HL-60/S4 treated with retinoic acid at 250 ng/mL for 4 days and 3 days (cell line): ENCODE measurements around the gene ALPP.

Source experiments
- in situ Hi-C: fragments of 300-500 bp; cut with MboI; formaldehyde crosslinking; loops from 2 replicates; pipeline ENCODE4 v1.7.0; 2022; ENCODE audit warnings: low sequenced_read_pairs

ALPP gene

GRCh38 chr2:232340171-232340935 lies 38.2 kb upstream of the ALPP start:
- in situ Hi-C loops = no loop called here

GRCh38 chr2:232341061-232341738 lies 37.4 kb upstream of the ALPP start:
- in situ Hi-C loops = no loop called here

GRCh38 chr2:232341739-232342126 lies 36.8 kb upstream of the ALPP start:
- in situ Hi-C loops = no loop called here

- in situ Hi-C loops = no loop called here
Observed at GRCh38 chr2:232342635-232343565, 35.7 kb upstream of the ALPP start.

GRCh38 chr2:232343821-232344220 lies 34.7 kb upstream of the ALPP start:
- in situ Hi-C loops = no loop called here

GRCh38 chr2:232345251-232345650 lies 33.3 kb upstream of the ALPP start:
- in situ Hi-C loops = no loop called here

- in situ Hi-C loops = no loop called here
Observed at GRCh38 chr2:232347369-232347768, 31.2 kb upstream of the ALPP start.

- in situ Hi-C loops = no loop called here
Observed at GRCh38 chr2:232348936-232349335, 29.6 kb upstream of the ALPP start.

GRCh38 chr2:232349546-232349945 lies 29.0 kb upstream of the ALPP start:
- in situ Hi-C loops = no loop called here

- in situ Hi-C loops = no loop called here
Observed at GRCh38 chr2:232349946-232350635, 28.5 kb upstream of the ALPP start.

- in situ Hi-C loops = no loop called here
Observed at GRCh38 chr2:232350804-232351685, 27.5 kb upstream of the ALPP start.

- in situ Hi-C loops = no loop called here
Observed at GRCh38 chr2:232351686-232352510, 26.7 kb upstream of the ALPP start.

- in situ Hi-C loops = no loop called here
Observed at GRCh38 chr2:232352511-232353091, 25.9 kb upstream of the ALPP start.

- in situ Hi-C loops = no loop called here
Observed at GRCh38 chr2:232353096-232353495, 25.5 kb upstream of the ALPP start.

- in situ Hi-C loops = no loop called here
Observed at GRCh38 chr2:232353660-232354059, 24.9 kb upstream of the ALPP start.

GRCh38 chr2:232354069-232354468 lies 24.5 kb upstream of the ALPP start:
- in situ Hi-C loops = no loop called here

- in situ Hi-C loops = no loop called here
Observed at GRCh38 chr2:232361646-232362045, 16.9 kb upstream of the ALPP start.

- in situ Hi-C loops = no loop called here
Observed at GRCh38 chr2:232362174-232362900, 16.2 kb upstream of the ALPP start.
